Hepatocyte (in vitro differentiated cells): Measurements from ENCODE around the gene EPHB4.

Experiments used
- CTCF ChIP-seq: fragments of 200-600 bp; sonication (generic); IDR thresholded peaks from 2 replicates; pipeline ENCODE4 v1.5.1; 2016; ENCODE audit warnings: antibody characterized with exemption, mild to moderate bottlenecking; ENCODE audit not compliant: poor library complexity
- EZH2 ChIP-seq: fragments of 200-600 bp; sonication (generic); IDR thresholded peaks from 2 replicates; pipeline ENCODE4 v1.6.1; 2016; ENCODE audit warnings: antibody characterized with exemption, mild to moderate bottlenecking, borderline replicate concordance
- EZH2phosphoT487 ChIP-seq: fragments of 200-600 bp; sonication (generic); IDR thresholded peaks from one replicate; pipeline ENCODE4 v1.6.1; 2018; ENCODE audit warnings: antibody characterized with exemption, mild to moderate bottlenecking, low read depth, moderate library complexity; ENCODE audit not compliant: unreplicated experiment, severe bottlenecking

GRCh38 chr7:100875356-100875751, 48.0 kb upstream of the EPHB4 start:
- no peak for TF ChIP-seq CTCF
- TF ChIP-seq EZH2 = no peak
- no peak for TF ChIP-seq EZH2phosphoT487
